Spleen (tissue), 11 donors: ENCODE data around the gene STPG1. TPM values are rescaled to one million over a fixed set of nuclear protein-coding genes. Genes with fewer than 3 reads are reported as not detected.

Experiments
- DNase-seq: peaks from one replicate; pipeline ENCODE4 v3.0.0-alpha.2; 2020
- H3K27ac ChIP-seq, 8 donors: fragments of 200-600 bp; sonication (generic) in 7 of 8; 1 replicate in 4 of 8; 2 replicates in 4 of 8; pipeline versions ENCODE4 v1.5.0 to v1.8.0; 2016 to 2021; ENCODE audit warnings: inconsistent platforms in 4 of 8, mild to moderate bottlenecking in 4 of 8, moderate library complexity in 1 of 8
- H3K27me3 ChIP-seq, 7 donors: fragments of 200-600 bp; sonication (generic) in 6 of 7; replicated peaks in 1 of 7; 1 replicate in 4 of 7; 2 replicates in 3 of 7; pipeline versions ENCODE4 v1.5.0 to v1.8.0; 2016 to 2021; ENCODE audit warnings: inconsistent platforms in 3 of 7, mild to moderate bottlenecking in 1 of 7
- H3K36me3 ChIP-seq, 6 donors: fragments of 200-600 bp; sonication (generic) in 5 of 6; 1 replicate in 4 of 6; 2 replicates in 2 of 6; pipeline versions ENCODE4 v1.5.0 to v1.8.0; 2016 to 2021; ENCODE audit warnings: inconsistent platforms in 2 of 6
- H3K4me1 ChIP-seq, 6 donors: fragments of 200-600 bp; sonication (generic) in 5 of 6; 1 replicate in 3 of 6; 2 replicates in 3 of 6; pipeline versions ENCODE4 v1.5.0 to v1.8.0; 2016 to 2021; ENCODE audit warnings: inconsistent platforms in 3 of 6
- H3K4me3 ChIP-seq, 8 donors: fragments of 200-600 bp; sonication (generic) in 7 of 8; 1 replicate in 4 of 8; 2 replicates in 4 of 8; pipeline versions ENCODE4 v1.5.0 to v1.8.0; 2016 to 2021; ENCODE audit warnings: inconsistent platforms in 4 of 8, mild to moderate bottlenecking in 4 of 8, moderate library complexity in 2 of 8
- H3K9me3 ChIP-seq, 8 donors: fragments of 200-600 bp; sonication (generic) in 7 of 8; 1 replicate in 4 of 8; 2 replicates in 4 of 8; pipeline versions ENCODE4 v1.5.0 to v1.8.0; 2016 to 2021; ENCODE audit warnings: inconsistent platforms in 4 of 8
- CTCF ChIP-seq, 11 experiments: fragments of 200-600 bp in 7 of 11; fragments of 450-650 bp in 4 of 11; sonication (generic) in 4 of 11; IDR thresholded peaks in 8 of 11; conservative IDR thresholded peaks in 3 of 11; 1 replicate in 7 of 11; 2 replicates in 4 of 11; pipeline versions ENCODE4 v1.4.0 to v1.8.0; 2016 to 2021; ENCODE audit warnings: antibody characterized with exemption in 11 of 11, inconsistent platforms in 4 of 11, mild to moderate bottlenecking in 1 of 11
- POLR2A ChIP-seq, 3 donors: fragments of 450-650 bp; IDR thresholded peaks; one replicate each; pipeline ENCODE4 v1.5.1; 2017; ENCODE audit warnings: antibody characterized with exemption in 3 of 3, mild to moderate bottlenecking in 1 of 3
- POLR2AphosphoS5 ChIP-seq, 3 donors: sonication (generic); formaldehyde crosslinking; IDR thresholded peaks; one replicate each; pipeline ENCODE4 v1.5.1; 2017; ENCODE audit warnings: antibody characterized with exemption in 3 of 3
- WGBS, 5 donors: extraction: QIAGEN DNeasy Blood & Tissue Kit in 3 of 5; methylation state at CpG; one replicate each; pipeline versions ENCODE4 v1.1.5 to v1.1.7; 2013 to 2018; 5-methylcytosine and 5-hydroxymethylcytosine counted together
- intact Hi-C: fragments of 100-400 bp; cut with DNase I; formaldehyde crosslinking; loops from one replicate; pipeline ENCODE4 v1.15.0; 2023; ENCODE audit warnings: low total_unique reads
- polyA plus RNA-seq, 3 donors: library from polyadenylated mRNA; stranded (reverse); fragments of 200-250 nt; gene quantifications; one replicate each; pipeline ENCODE4 v1.2.1, GENCODE V29; 2013
- total RNA-seq, 7 donors: library from RNA; depleted of rRNA in 3 of 7; stranded (reverse); fragments of >200 nt in 3 of 7; fragmentation: NEBNext Ultra II Directional in 4 of 7; extraction: Animal tissue kit (Norgen Biotek cat#: 25700) in 4 of 7; gene quantifications; one replicate each; pipeline versions ENCODE4 v1.1.0 to v1.2.1, GENCODE V29; 2016 to 2021
- donor health status: healthy with polysubstance abuse.
- donor health status: DM: no; HTN: no; CAD: no; lungs with moderate emphysema.
- donor health status: DM: no; HTN: no; CAD: no.
- donor health status: Bipolar disorder and iron deficiency.
- donor health status: healthy.
- donor health status: DM: no; HTN: no; CAD: no.
- donor health status: DM: yes; HTN: yes; CAD: no.

STPG1 gene
- total and polyA plus RNA-seq, 10 donors, result 1.5 to 5.8 (median 3.7) TPM

GRCh38 chr1:24336075-24336474, 77.5 kb downstream of the STPG1 start:
- 59 to 76% (median 69%) methylated on average over 5 of the region's 5 CpGs for WGBS, 5 donors
- peaks cover 0 to 10% (median 0%) of the 10 kb centered on the region in 7 donors for H3K27me3 ChIP-seq
- H3K9me3 ChIP-seq, result no peaks in the 10 kb centered on the region
- no peak overlapping the region for H3K4me3 ChIP-seq
- intact Hi-C loops, result no loop called here
- TF ChIP-seq POLR2AphosphoS5 (IDR thresholded peaks at IDR 0.05) (no peak), CTCF (IDR thresholded peaks at IDR 0.05 in 8 of 11, conservative IDR thresholded peaks at IDR 0.05 in 3 of 11) (no peak), POLR2A (IDR thresholded peaks at IDR 0.05) (no peak)
- H3K36me3 ChIP-seq, result no peaks in the 10 kb centered on the region
- H3K27ac ChIP-seq, result no peak overlapping the region
- H3K4me1 ChIP-seq, result peaks cover 0 to 8% (median 0%) of the 10 kb centered on the region in 6 donors
- DNase-seq, result no peak

- intact Hi-C loops, result no loop called here
- Histone ChIP-seq H3K4me3 (no peak overlapping the region), H3K4me1 (peaks cover 0 to 1% (median 0%) of the 10 kb centered on the region in 6 donors), H3K27ac (no peak overlapping the region), H3K9me3 (no peaks in the 10 kb centered on the region), H3K36me3 (no peaks in the 10 kb centered on the region), H3K27me3 (peaks cover 0 to 15% (median 0%) of the 10 kb centered on the region in 7 donors)
- no peak for DNase-seq
- 82 to 89% (median 87%) methylated on average over 7 of the region's 7 CpGs for WGBS, 5 donors
- TF ChIP-seq CTCF (IDR thresholded peaks at IDR 0.05 in 8 of 11, conservative IDR thresholded peaks at IDR 0.05 in 3 of 11) (no peak), POLR2A (IDR thresholded peaks at IDR 0.05) (no peak), POLR2AphosphoS5 (IDR thresholded peaks at IDR 0.05) (no peak)
Measured at GRCh38 chr1:24331961-24332673, 81.5 kb downstream of the STPG1 start.

- no peak for TF ChIP-seq POLR2A (IDR thresholded peaks at IDR 0.05)
- intact Hi-C loops, result no loop called here
- no peak overlapping the region for H3K27ac ChIP-seq
- no peaks in the 10 kb centered on the region for H3K36me3 ChIP-seq
- no peaks in the 10 kb centered on the region for H3K9me3 ChIP-seq
- no peaks in the 10 kb centered on the region for H3K4me1 ChIP-seq
- DNase-seq, result no peak
- H3K27me3 ChIP-seq, result peaks cover 0 to 19% (median 0%) of the 10 kb centered on the region in 7 donors
- WGBS, 5 donors, result 88 to 93% (median 89%) methylated on average over 2 of the region's 2 CpGs
- H3K4me3 ChIP-seq, result no peak overlapping the region
Measured at GRCh38 chr1:24329797-24330543, 83.6 kb downstream of the STPG1 start.

- no peaks in the 10 kb centered on the region for H3K4me1 ChIP-seq
- no peak overlapping the region for H3K4me3 ChIP-seq
- WGBS, 5 donors, result 78 to 84% (median 80%) methylated on average over 9 of the region's 9 CpGs
- intact Hi-C loops, result no loop called here
- H3K36me3 ChIP-seq, result no peaks in the 10 kb centered on the region
- H3K27ac ChIP-seq, result no peak overlapping the region
- H3K9me3 ChIP-seq, result no peaks in the 10 kb centered on the region
- DNase-seq, result no peak
- peaks cover 0 to 20% (median 0%) of the 10 kb centered on the region in 7 donors for H3K27me3 ChIP-seq
- TF ChIP-seq POLR2AphosphoS5 (IDR thresholded peaks at IDR 0.05) (no peak), POLR2A (IDR thresholded peaks at IDR 0.05) (no peak), CTCF (IDR thresholded peaks at IDR 0.05 in 8 of 11, conservative IDR thresholded peaks at IDR 0.05 in 3 of 11) (no peak)
Measured at GRCh38 chr1:24329331-24329730, 84.3 kb downstream of the STPG1 start.
